Measurements from ENCODE around the gene CERS1. TPM values are rescaled to one million over a fixed set of nuclear protein-coding genes. Genes with fewer than 3 reads are reported as not detected.

The CERS1 gene
- total RNA-seq, 1 experiment from 2014 or later, result 0.96 TPM

DNA sequence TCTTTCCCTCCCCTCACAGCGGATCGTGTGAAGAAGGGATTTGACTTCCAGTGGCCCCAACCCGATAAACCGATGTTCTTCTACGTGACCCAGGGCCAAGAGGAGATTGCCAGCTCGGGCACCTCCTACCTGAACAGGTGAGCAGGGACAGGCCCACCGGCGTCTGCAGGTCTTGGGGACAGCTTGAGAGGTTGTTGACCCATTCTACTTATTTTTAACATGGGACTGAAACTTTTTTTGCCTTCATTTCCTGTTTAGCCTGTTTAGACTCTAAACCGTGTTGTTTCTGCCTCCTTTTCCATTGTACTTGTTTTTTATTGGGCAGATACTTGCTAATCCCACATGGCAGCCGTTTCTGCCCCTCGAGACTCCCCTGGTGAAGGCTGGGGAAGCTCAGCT lies 35.7 kb downstream of the CERS1 start:
- Histone ChIP-seq H3K36me3 (ENCODE audit: control insufficient read depth in 1 of 2, insufficient read depth in 2 of 2, low read length in 2 of 2) (peaks cover 67 to 79% of the 10 kb centered on the region in 2 experiments), H3K4me3 (replicated peaks in 1 of 2; ENCODE audit: low read depth in 1 of 2, low read length in 2 of 2) (no peak overlapping the region), H3K27ac (ENCODE audit: low read depth, low read length) (no peak overlapping the region), H3K79me2 (ENCODE audit: insufficient read depth, low read length) (peaks cover 39% of the 10 kb centered on the region; the same call in 1 of the 2 replicates), H3K27me3 (ENCODE audit: insufficient read depth, low read length) (no peaks in the 10 kb centered on the region), H2AFZ (ENCODE audit: low read depth, low read length, poor library complexity, severe bottlenecking) (no peak overlapping the region), H3K9me2 (ENCODE audit: insufficient read depth) (no peaks in the 10 kb centered on the region), H3K9ac (ENCODE audit: low read length) (no peak overlapping the region), H3K4me1 (ENCODE audit: control insufficient read depth in 1 of 2, insufficient read depth in 2 of 2, low read length in 2 of 2) (no peaks in the 10 kb centered on the region; a peak in 1 of 4 replicates), H3K4me2 (ENCODE audit: low read length) (no peak overlapping the region), H3K9me3 (ENCODE audit: control insufficient read depth in 1 of 2, insufficient read depth in 1 of 2, low read depth in 1 of 2, low read length in 2 of 2) (no peaks in the 10 kb centered on the region), H4K20me1 (ENCODE audit: insufficient read depth) (no peaks in the 10 kb centered on the region)
- no TSS peak for BruUV-seq (replicated peaks)
- TF ChIP-seq FOSL1 (IDR thresholded peaks at IDR 0.05; ENCODE audit: low read depth), result no peak
- TF ChIP-seq, protein P1, sequence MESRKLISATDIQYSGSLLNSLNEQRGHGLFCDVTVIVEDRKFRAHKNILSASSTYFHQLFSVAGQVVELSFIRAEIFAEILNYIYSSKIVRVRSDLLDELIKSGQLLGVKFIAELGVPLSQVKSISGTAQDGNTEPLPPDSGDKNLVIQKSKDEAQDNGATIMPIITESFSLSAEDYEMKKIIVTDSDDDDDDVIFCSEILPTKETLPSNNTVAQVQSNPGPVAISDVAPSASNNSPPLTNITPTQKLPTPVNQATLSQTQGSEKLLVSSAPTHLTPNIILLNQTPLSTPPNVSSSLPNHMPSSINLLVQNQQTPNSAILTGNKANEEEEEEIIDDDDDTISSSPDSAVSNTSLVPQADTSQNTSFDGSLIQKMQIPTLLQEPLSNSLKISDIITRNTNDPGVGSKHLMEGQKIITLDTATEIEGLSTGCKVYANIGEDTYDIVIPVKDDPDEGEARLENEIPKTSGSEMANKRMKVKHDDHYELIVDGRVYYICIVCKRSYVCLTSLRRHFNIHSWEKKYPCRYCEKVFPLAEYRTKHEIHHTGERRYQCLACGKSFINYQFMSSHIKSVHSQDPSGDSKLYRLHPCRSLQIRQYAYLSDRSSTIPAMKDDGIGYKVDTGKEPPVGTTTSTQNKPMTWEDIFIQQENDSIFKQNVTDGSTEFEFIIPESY (IDR thresholded peaks at IDR 0.05; ENCODE audit: extremely low read depth, insufficient replicate concordance, low read length), result no peak
- no peak for TF ChIP-seq EGR1 (IDR thresholded peaks at IDR 0.05; ENCODE audit: low read depth)
- no peak for TF ChIP-seq ELF1 (IDR thresholded peaks at IDR 0.05; ENCODE audit: borderline replicate concordance, low read depth)
- TF ChIP-seq CEBPB (IDR thresholded peaks at IDR 0.05; ENCODE audit: low read depth), result no peak
- CTCF ChIA-PET, result no interaction called here
- intact Hi-C loops (cut with micrococcal nuclease), result no loop called here
- ATAC-seq, result no peak
- POLR2A ChIA-PET, result no interaction called here
- DNase-seq (ENCODE audit: low read depth, low spot score), result no peak
- RAD21 ChIA-PET (ENCODE audit: low non-redundant PET in 1 of 2, low total read pairs in 2 of 2, uncharacterized antibody in 2 of 2, unreplicated experiment in 2 of 2), result no interaction called here

DNA sequence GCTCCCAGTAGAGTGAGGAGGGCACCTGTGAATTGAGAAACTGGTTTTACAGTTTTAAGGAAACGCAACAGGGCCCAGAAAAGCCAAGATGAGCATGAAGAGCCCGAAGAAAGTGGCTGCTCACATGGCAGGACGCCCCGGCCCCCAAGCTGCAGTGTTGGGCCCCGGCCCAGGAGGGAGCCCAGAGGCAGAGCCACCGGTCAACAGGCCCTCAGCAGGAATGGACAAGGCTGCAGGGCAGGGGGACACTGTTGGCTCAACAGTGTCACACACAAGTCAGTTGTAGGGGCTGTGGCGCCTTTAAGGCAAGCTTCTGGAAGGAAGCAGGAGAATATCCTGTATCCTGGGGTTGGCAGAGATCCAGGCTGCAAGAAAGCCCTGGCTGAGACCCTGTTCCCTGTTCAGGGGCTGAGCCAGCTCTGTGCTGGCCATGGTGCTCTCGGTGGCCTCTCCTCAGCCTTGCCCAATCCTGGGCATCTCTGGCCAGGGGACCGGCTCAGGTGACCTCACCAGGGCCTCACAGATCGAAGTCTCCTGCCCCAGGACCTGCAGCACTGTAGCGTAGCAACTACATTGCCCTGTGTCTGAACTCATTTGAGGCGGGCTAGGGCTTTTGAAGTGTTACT lies 36.2 kb downstream of the CERS1 start:
- ATAC-seq, result no peak
- ChIA-PET RAD21 (ENCODE audit: low non-redundant PET in 1 of 2, low total read pairs in 2 of 2, uncharacterized antibody in 2 of 2, unreplicated experiment in 2 of 2) (no interaction called here), POLR2A (no interaction called here), CTCF (no interaction called here)
- Histone ChIP-seq H3K4me3 (replicated peaks in 1 of 2; ENCODE audit: low read depth in 1 of 2, low read length in 2 of 2) (no peak overlapping the region), H3K36me3 (ENCODE audit: control insufficient read depth in 1 of 2, insufficient read depth in 2 of 2, low read length in 2 of 2) (peaks cover 67 to 79% of the 10 kb centered on the region in 2 experiments), H3K9me3 (ENCODE audit: control insufficient read depth in 1 of 2, insufficient read depth in 1 of 2, low read depth in 1 of 2, low read length in 2 of 2) (no peaks in the 10 kb centered on the region), H4K20me1 (ENCODE audit: insufficient read depth) (no peaks in the 10 kb centered on the region), H3K79me2 (ENCODE audit: insufficient read depth, low read length) (peaks cover 42% of the 10 kb centered on the region; the same call in 1 of the 2 replicates), H3K4me2 (ENCODE audit: low read length) (no peak overlapping the region), H2AFZ (ENCODE audit: low read depth, low read length, poor library complexity, severe bottlenecking) (no peak overlapping the region), H3K4me1 (ENCODE audit: control insufficient read depth in 1 of 2, insufficient read depth in 2 of 2, low read length in 2 of 2) (no peaks in the 10 kb centered on the region; a peak in 1 of 4 replicates), H3K27ac (ENCODE audit: low read depth, low read length) (no peak overlapping the region), H3K9me2 (ENCODE audit: insufficient read depth) (no peaks in the 10 kb centered on the region), H3K9ac (ENCODE audit: low read length) (no peak overlapping the region), H3K27me3 (ENCODE audit: insufficient read depth, low read length) (no peaks in the 10 kb centered on the region)
- BruUV-seq (replicated peaks), result no TSS peak
- intact Hi-C loops (cut with micrococcal nuclease), result no loop called here
- no peak for DNase-seq (ENCODE audit: low read depth, low spot score)
- TF ChIP-seq, protein P2, sequence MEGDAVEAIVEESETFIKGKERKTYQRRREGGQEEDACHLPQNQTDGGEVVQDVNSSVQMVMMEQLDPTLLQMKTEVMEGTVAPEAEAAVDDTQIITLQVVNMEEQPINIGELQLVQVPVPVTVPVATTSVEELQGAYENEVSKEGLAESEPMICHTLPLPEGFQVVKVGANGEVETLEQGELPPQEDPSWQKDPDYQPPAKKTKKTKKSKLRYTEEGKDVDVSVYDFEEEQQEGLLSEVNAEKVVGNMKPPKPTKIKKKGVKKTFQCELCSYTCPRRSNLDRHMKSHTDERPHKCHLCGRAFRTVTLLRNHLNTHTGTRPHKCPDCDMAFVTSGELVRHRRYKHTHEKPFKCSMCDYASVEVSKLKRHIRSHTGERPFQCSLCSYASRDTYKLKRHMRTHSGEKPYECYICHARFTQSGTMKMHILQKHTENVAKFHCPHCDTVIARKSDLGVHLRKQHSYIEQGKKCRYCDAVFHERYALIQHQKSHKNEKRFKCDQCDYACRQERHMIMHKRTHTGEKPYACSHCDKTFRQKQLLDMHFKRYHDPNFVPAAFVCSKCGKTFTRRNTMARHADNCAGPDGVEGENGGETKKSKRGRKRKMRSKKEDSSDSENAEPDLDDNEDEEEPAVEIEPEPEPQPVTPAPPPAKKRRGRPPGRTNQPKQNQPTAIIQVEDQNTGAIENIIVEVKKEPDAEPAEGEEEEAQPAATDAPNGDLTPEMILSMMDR (IDR thresholded peaks at IDR 0.05 in 2 of 3, conservative IDR thresholded peaks at IDR 0.05 in 1 of 3; ENCODE audit: borderline replicate concordance in 1 of 3, insufficient read depth in 1 of 3, low read depth in 2 of 3, low read length in 2 of 3), result no peak
- TF ChIP-seq, protein P1 (IDR thresholded peaks at IDR 0.05; ENCODE audit: extremely low read depth, insufficient replicate concordance, low read length), result no peak
- TF ChIP-seq, protein P3, sequence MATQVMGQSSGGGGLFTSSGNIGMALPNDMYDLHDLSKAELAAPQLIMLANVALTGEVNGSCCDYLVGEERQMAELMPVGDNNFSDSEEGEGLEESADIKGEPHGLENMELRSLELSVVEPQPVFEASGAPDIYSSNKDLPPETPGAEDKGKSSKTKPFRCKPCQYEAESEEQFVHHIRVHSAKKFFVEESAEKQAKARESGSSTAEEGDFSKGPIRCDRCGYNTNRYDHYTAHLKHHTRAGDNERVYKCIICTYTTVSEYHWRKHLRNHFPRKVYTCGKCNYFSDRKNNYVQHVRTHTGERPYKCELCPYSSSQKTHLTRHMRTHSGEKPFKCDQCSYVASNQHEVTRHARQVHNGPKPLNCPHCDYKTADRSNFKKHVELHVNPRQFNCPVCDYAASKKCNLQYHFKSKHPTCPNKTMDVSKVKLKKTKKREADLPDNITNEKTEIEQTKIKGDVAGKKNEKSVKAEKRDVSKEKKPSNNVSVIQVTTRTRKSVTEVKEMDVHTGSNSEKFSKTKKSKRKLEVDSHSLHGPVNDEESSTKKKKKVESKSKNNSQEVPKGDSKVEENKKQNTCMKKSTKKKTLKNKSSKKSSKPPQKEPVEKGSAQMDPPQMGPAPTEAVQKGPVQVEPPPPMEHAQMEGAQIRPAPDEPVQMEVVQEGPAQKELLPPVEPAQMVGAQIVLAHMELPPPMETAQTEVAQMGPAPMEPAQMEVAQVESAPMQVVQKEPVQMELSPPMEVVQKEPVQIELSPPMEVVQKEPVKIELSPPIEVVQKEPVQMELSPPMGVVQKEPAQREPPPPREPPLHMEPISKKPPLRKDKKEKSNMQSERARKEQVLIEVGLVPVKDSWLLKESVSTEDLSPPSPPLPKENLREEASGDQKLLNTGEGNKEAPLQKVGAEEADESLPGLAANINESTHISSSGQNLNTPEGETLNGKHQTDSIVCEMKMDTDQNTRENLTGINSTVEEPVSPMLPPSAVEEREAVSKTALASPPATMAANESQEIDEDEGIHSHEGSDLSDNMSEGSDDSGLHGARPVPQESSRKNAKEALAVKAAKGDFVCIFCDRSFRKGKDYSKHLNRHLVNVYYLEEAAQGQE (IDR thresholded peaks at IDR 0.05; ENCODE audit: low read depth), result no peak
- no peak for TF ChIP-seq YY1 (IDR thresholded peaks at IDR 0.05; ENCODE audit: extremely low read depth, insufficient replicate concordance, low read depth, low read length)

All from HCT116 (cell line).